ENCODE measurements around the gene RHOU.

DNA sequence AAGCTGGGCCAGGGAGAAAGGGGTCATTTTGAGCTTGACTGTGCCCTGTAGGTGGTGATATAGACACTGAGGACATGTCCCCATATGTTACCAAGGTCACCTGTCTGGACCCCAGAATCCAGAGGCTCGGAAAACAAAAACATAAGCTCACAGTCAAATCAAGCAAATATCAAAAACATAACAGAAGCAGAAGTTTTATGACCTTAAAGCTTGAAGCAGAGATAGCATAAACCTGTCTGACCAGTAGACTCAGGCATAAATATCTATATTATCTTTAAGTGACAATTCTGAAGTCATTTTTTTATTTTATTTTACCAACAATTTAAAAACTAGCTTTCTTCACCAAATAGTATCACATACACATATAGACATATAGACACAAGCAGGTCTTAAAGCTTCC lies 32.8 kb upstream of the RHOU start:
- TF ChIP-seq, protein P1, sequence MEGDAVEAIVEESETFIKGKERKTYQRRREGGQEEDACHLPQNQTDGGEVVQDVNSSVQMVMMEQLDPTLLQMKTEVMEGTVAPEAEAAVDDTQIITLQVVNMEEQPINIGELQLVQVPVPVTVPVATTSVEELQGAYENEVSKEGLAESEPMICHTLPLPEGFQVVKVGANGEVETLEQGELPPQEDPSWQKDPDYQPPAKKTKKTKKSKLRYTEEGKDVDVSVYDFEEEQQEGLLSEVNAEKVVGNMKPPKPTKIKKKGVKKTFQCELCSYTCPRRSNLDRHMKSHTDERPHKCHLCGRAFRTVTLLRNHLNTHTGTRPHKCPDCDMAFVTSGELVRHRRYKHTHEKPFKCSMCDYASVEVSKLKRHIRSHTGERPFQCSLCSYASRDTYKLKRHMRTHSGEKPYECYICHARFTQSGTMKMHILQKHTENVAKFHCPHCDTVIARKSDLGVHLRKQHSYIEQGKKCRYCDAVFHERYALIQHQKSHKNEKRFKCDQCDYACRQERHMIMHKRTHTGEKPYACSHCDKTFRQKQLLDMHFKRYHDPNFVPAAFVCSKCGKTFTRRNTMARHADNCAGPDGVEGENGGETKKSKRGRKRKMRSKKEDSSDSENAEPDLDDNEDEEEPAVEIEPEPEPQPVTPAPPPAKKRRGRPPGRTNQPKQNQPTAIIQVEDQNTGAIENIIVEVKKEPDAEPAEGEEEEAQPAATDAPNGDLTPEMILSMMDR (IDR thresholded peaks at IDR 0.05), result no peak
- TF ChIP-seq EZH2 (IDR thresholded peaks at IDR 0.05), result no peak

Data from neural progenitor cell (in vitro differentiated cells).